WI38 (cell line): ENCODE measurements around the gene MRPS24.
"Not testable (repeated sequence)": the region's sequence is repeated elsewhere in the genome, so short reads cannot be mapped to it uniquely, and the experiment has no call there.

Experiments used
- H3K4me3 ChIP-seq: 2 replicates; pipeline ENCODE4 v1.5.1; 2011; ENCODE audit warnings: low read depth, mild to moderate bottlenecking, control low read depth, low read length
- TF ChIP-seq, protein P1 (sequence below): IDR thresholded peaks from 2 replicates; pipeline ENCODE4 v1.5.1; 2012; ENCODE audit warnings: low read depth, mild to moderate bottlenecking, control low read depth, low read length

The MRPS24 gene

GRCh38 chr7:43904533-43905208, 35.4 kb upstream of the MRPS24 start:
- TF ChIP-seq, protein P1, sequence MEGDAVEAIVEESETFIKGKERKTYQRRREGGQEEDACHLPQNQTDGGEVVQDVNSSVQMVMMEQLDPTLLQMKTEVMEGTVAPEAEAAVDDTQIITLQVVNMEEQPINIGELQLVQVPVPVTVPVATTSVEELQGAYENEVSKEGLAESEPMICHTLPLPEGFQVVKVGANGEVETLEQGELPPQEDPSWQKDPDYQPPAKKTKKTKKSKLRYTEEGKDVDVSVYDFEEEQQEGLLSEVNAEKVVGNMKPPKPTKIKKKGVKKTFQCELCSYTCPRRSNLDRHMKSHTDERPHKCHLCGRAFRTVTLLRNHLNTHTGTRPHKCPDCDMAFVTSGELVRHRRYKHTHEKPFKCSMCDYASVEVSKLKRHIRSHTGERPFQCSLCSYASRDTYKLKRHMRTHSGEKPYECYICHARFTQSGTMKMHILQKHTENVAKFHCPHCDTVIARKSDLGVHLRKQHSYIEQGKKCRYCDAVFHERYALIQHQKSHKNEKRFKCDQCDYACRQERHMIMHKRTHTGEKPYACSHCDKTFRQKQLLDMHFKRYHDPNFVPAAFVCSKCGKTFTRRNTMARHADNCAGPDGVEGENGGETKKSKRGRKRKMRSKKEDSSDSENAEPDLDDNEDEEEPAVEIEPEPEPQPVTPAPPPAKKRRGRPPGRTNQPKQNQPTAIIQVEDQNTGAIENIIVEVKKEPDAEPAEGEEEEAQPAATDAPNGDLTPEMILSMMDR, result no peak
- H3K4me3 ChIP-seq, result peak overlapping the region; percentile 76

GRCh38 chr7:43902542-43903054, 33.3 kb upstream of the MRPS24 start:
- TF ChIP-seq, protein P1, result no peak
- no peak overlapping the region for H3K4me3 ChIP-seq

- H3K4me3 ChIP-seq, result not testable (repeated sequence)
Measured at GRCh38 chr7:43898571-43898970, 29.3 kb upstream of the MRPS24 start.

GRCh38 chr7:43895847-43896415, 26.6 kb upstream of the MRPS24 start:
- H3K4me3 ChIP-seq, result no peak overlapping the region
- TF ChIP-seq, protein P1, result no peak

DNA sequence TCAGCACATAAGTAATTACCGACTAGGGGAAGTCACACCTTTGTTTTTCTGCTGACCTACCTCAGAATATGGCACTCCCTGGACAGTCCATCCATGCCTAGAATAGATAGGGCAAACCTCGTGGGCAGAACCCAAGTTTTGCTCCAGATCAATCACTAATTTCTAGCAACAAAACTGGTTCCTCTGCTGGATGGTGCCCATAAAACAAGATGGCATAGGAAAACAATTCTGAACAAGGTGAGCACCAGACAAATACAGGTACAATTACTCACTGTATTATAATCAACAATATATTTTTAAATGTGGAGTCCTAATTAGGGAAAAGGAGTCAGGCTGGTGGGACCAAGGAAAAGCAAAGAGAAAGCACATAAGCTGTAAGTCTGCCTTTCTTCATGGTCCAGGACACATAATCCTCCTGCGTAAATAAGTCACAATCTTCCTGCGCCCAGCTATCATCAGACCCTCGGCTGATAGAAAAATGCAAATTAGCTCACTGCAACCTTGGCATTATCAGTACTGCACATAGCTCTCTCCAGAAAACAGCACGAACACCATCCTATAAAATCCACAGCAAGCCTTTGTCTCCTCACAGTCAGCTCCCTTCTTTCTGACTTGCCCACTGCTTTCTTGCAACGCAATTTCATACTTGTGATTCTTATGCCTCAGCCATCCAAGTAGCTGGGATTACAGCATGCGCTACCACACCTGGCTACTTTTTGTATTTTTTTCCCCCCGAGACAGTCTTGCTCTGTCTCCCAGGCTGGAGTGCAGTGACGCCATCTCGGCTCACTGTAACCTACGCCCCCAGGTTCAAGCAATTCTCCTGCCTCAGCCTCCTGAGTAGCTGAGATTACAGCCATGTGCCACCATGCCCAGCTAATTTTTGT, 22.0 kb upstream of the MRPS24 start:
- H3K4me3 ChIP-seq, result no peak overlapping the region
- TF ChIP-seq, protein P1, result no peak

- H3K4me3 ChIP-seq, result no peak overlapping the region
- TF ChIP-seq, protein P1, result no peak
Measured at GRCh38 chr7:43890468-43890867, 21.2 kb upstream of the MRPS24 start.

DNA sequence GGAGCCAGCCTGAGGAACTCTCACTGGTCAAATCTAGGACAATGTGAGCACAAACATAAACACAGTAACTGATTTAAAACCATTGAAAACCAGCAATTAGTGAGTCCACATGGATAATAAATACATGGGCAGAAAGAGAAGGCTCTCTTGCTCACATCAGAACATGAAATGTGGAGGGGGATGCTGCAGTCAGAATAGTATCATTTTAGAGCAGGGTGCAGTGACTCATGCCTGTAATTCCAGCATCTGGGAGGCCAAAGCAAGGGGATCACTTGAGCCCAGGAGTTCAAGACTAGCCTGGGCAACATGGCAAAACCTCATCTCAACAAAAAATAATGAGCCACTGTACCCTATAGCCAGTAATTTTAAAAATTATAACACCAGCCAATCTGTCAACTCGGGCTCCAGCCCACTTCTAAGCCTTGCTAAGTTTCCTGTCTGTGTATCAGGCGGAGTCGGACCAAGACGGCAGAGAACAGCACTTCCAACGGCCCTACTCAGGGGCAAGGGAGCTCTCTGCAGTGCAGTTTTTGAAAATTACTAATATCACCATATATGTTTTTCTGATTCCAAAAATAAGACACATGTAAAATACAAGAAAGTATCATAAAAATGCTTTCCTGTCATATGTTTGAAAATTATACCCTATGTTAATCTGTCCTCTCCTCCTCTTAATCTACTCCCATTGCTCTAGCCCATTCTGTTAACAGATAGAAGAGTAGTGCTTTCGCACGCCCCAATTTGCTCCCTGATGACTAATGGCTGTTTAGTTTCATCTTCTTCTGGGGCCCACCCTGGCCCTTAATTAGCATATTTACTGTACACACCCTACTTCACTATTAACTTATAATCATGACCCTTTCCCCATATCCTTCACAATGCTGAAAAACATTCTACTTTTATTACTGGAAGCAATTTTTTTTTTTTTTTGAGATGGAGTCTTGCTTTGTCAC, 20.0 kb upstream of the MRPS24 start:
- no peak overlapping the region for H3K4me3 ChIP-seq
- TF ChIP-seq, protein P1, result no peak
